Mammary epithelial cell (primary cell): ENCODE results near the gene ATG4B.

Source experiments
- EZH2 ChIP-seq: IDR thresholded peaks from 2 replicates; pipeline ENCODE4 v1.6.1; 2012; ENCODE audit warnings: low read length, inconsistent platforms, borderline replicate concordance
- TF ChIP-seq, protein P1 (sequence below), 2 donors: IDR thresholded peaks in 1 of 2; conservative IDR thresholded peaks in 1 of 2; 2 replicates each; pipeline ENCODE4 v1.5.1; 2011 to 2012; ENCODE audit warnings: inconsistent platforms in 2 of 2, low read length in 2 of 2, mild to moderate bottlenecking in 2 of 2, control low read depth in 1 of 2, low read depth in 1 of 2; ENCODE audit not compliant: insufficient read depth in 1 of 2; ENCODE audit errors: extremely low read depth in 1 of 2

- TF ChIP-seq, protein P1, sequence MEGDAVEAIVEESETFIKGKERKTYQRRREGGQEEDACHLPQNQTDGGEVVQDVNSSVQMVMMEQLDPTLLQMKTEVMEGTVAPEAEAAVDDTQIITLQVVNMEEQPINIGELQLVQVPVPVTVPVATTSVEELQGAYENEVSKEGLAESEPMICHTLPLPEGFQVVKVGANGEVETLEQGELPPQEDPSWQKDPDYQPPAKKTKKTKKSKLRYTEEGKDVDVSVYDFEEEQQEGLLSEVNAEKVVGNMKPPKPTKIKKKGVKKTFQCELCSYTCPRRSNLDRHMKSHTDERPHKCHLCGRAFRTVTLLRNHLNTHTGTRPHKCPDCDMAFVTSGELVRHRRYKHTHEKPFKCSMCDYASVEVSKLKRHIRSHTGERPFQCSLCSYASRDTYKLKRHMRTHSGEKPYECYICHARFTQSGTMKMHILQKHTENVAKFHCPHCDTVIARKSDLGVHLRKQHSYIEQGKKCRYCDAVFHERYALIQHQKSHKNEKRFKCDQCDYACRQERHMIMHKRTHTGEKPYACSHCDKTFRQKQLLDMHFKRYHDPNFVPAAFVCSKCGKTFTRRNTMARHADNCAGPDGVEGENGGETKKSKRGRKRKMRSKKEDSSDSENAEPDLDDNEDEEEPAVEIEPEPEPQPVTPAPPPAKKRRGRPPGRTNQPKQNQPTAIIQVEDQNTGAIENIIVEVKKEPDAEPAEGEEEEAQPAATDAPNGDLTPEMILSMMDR (conservative IDR thresholded peaks at IDR 0.05 in 1 of 2, IDR thresholded peaks at IDR 0.05 in 1 of 2; ENCODE audit: extremely low read depth in 1 of 2, insufficient read depth in 1 of 2, low read depth in 1 of 2, low read length in 2 of 2): peak; percentile 24 to 40
- TF ChIP-seq EZH2: no peak
Measured at GRCh38 chr2:241702155-241703031, 64.9 kb downstream of the ATG4B start.
